Neural progenitor cell (in vitro differentiated cells): ENCODE data around the gene ZBTB9.

ENCODE experiments used
- EZH2 ChIP-seq: fragments of 200-600 bp; sonication (generic); IDR thresholded peaks from 2 replicates; pipeline ENCODE4 v1.6.1; 2017; ENCODE audit warnings: antibody characterized with exemption, mild to moderate bottlenecking, moderate library complexity
- EZH2phosphoT487 ChIP-seq: fragments of 200-600 bp; sonication (generic); IDR thresholded peaks from 2 replicates; pipeline ENCODE4 v1.6.1; 2017; ENCODE audit warnings: antibody characterized with exemption
- TF ChIP-seq, protein P1 (sequence below): fragments of 200-600 bp; sonication (generic); IDR thresholded peaks from 2 replicates; pipeline ENCODE4 v1.5.1; 2017; ENCODE audit warnings: antibody characterized with exemption, mild to moderate bottlenecking

DNA sequence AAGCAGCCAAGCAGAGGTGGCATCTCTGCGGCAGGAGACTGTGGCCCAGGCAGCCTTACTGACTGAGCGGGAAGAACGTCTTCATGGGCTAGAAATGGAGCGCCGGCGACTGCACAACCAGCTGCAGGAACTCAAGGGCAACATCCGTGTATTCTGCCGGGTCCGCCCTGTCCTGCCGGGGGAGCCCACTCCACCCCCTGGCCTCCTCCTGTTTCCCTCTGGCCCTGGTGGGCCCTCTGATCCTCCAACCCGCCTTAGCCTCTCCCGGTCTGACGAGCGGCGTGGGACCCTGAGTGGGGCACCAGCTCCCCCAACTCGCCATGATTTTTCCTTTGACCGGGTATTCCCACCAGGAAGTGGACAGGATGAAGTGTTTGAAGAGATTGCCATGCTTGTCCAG lies 49.5 kb upstream of the ZBTB9 start:
- TF ChIP-seq, protein P1, sequence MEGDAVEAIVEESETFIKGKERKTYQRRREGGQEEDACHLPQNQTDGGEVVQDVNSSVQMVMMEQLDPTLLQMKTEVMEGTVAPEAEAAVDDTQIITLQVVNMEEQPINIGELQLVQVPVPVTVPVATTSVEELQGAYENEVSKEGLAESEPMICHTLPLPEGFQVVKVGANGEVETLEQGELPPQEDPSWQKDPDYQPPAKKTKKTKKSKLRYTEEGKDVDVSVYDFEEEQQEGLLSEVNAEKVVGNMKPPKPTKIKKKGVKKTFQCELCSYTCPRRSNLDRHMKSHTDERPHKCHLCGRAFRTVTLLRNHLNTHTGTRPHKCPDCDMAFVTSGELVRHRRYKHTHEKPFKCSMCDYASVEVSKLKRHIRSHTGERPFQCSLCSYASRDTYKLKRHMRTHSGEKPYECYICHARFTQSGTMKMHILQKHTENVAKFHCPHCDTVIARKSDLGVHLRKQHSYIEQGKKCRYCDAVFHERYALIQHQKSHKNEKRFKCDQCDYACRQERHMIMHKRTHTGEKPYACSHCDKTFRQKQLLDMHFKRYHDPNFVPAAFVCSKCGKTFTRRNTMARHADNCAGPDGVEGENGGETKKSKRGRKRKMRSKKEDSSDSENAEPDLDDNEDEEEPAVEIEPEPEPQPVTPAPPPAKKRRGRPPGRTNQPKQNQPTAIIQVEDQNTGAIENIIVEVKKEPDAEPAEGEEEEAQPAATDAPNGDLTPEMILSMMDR: no peak
- TF ChIP-seq EZH2phosphoT487 (no peak), EZH2 (no peak)
